CD4-positive, alpha-beta T cell treated with Interferon gamma for 1 hour (primary cell): ENCODE data around the gene SARDH.
"Not testable (repeated sequence)": the region's sequence is repeated elsewhere in the genome, so short reads cannot be mapped to it uniquely, and the experiment has no call there.

Experiments
- DNase-seq: peaks from one replicate; pipeline ENCODE4 v3.0.0-alpha.2; 2020

The SARDH gene

GRCh38 chr9:133641861-133642595, 96.1 kb downstream of the SARDH start:
- no peak for DNase-seq

DNA sequence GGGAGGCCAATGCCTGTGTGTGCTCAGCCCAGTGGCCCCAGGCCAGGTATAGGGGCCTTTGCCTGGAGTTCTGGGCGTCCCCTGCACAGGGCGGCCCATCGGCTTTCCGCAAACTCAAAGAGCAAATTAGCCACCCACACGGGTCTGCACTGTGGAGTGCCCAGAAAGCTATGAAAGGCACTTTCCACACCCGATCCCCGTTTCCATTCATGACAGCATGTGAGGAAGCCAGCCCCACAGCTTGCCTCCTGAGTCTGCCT, 96.8 kb downstream of the SARDH start:
- no peak for DNase-seq

DNA sequence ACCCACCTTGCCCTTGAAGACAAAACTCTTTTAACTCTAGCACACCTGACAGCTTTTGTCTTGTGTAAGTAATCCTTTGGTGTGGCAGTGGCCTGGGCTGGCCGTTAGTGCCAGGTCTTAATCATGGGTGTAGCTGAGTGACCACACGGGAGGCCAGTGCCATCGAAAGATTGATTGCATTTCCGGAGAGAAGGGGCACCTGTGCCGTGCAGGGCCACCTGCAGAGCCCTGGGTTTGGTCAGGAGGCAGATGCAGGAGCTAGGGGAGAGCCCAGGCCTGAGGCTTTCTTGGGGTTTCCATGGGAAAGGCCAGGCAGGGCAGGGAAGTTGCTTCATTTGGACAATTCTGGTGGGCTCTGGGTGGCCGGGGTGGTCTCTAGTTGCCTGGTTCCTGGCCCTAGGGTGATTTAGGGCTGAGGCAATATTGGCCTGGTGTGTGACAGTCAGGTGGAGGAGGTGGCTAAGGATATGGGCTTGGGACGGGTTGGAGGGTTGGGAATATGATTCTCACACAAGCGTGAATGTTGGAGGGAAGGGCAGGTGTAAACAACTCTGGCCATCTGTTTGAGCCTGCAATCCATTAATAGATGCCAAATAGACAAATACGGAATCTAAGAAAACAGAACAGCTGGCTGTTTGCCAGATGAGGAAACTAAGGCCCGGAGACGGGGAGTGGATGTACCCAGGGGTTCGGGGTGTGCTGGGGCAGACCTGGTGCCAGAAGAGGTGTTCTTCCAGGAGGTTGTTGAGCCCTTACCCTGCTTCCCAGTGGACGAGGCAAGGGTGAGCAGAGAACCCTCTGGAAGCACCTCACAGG, 97.4 kb downstream of the SARDH start:
- no peak for DNase-seq

DNA sequence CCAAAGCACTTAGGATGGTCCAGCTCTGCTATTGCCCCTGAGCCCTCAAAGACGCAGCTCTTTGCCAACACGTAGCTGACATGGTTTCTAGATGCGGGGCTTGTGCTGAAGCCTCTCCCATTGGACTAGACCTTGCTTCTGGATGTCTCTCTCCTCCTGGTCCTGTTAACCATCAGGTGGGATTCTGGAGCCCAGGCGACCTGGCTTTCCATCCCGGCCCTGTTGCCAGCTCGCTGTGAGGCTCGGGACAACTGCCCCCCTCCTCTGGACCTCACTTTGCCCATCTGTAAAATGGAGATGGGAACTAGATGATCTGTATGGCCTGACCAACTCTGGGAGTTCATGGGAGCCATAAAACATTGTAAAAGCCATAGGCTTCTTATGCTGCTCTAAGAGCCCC, 98.0 kb downstream of the SARDH start:
- DNase-seq, result no peak

- DNase-seq, result no peak
Observed at GRCh38 chr9:133639613-133640012, 98.5 kb downstream of the SARDH start.

DNA sequence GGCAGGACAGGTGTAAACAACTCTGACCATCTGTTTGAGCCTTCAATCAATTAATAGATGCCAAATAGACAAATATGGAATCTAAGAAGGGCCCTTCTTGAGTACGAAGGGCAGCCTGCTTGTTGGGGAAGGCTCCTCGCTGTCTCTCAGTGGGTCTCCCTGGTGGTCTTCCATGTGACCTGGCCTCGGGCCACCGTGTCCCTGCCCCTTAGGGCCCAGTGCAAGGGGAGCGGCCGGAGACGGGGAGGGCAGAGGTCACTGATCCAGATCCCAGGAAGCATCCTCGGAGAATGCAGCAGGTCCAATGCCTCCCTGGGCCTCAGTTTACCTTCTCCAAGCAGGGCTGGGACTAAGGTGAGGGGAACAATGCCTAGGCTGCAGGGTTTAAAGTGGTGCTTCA, 99.4 kb downstream of the SARDH start:
- no peak for DNase-seq

- DNase-seq, result no peak
Observed at GRCh38 chr9:133638076-133638475, 100.1 kb downstream of the SARDH start.

DNA sequence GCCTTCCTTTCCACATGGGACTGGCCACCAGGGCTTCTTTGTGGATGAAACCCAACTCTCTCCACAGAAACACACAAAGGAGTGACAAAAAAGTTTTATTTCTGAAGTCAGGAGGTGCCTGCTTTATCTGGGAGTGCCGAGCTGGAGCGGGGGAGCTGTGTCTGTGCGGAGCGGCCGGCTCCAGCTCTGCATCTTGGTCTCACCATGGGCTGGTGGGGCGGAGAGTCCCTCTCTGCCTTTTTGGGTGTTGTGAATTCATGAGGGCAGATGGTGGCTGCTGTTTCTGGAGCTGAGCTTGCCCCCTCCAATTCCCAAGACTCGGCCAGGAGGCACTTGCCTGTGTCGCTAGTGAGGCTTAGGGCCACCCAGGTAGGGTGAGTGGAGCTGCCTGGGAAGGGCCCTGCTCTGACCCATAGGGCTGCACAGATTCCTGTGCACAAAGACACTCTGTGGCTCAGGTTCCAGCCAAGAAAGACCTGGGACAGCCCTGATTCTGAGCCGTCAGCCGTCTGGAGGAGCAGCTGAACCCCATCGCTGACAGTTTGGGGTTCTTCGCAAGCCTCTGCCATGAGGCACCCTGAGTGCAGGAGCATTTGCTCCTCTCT, 100.6 kb downstream of the SARDH start:
- no peak for DNase-seq

- DNase-seq, result no peak
Observed at GRCh38 chr9:133636902-133637301, 101.2 kb downstream of the SARDH start.

DNA sequence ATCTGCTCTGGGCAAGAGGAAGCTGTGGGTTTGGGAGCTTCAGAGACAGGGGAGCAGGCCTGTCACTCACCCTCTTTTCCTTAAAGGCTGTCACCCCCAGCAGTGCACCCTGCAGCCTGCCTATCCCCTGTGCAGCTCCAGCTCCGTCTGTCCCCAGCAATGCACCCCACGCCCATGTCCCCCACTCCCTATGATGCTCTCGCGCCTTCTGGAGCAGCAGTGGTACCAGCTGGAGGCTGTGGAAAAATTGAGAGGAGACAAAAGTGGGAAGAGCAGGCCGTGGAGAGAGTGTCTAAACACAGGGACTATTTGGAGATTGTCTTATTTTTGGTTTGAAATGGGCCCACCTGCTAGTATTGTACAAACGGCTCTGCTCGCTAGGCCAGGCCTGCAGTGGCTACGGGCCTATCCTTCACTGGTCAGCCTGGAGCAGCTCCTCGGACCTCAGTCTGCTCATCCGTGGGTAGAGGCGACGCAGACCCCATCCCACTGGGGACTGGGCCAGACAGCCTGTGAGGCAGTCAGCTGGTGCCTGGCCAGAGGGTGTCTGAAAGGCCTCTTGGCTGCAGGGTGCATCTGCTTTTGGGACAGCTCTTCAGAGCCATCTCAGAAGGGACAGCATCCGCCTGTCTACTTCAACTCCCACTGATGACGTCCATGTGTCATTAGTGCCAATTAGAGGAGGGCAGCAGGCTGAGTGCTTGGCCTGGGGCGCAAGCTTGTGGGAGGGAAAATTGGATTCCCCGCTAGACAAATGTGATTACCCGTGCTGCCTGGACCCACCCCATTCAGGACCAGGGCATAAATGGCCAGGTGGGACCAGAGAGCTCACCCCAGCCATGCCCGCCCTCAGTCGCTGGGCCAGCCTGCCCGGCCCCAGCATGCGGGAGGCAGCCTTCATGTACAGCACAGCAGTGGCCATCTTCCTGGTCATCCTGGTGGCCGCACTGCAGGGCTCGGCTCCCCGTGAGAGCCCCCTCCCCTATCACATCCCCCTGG, 102.3 kb downstream of the SARDH start, which contains the start of gene DBH:
TSS of gene DBH (plus strand) at position 831 of the 999 bp plus-strand sequence. CDS start at position 840, 9 bp downstream.
- DNase-seq, result no peak

DNA sequence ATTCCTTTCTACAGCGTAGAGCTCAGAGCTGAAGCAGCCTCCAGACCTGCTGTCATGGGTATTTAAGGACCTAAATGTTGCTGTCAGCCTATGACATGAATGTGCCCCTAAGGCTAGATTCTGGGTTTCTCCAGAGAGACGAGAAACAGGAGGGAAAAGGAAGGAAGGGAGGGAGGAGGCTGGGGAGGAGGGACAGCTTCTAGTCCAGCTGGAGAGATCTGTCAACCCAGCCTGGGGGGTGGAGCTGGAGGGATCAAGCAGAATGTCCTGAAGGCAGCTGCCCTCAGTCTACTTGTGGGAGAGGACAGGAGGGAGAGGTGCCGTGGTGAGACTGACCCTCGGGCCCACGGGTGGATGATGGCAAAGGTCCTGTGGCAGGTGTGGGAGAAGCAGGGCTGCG, 103.1 kb downstream of the SARDH start:
- DNase-seq, result no peak

DNA sequence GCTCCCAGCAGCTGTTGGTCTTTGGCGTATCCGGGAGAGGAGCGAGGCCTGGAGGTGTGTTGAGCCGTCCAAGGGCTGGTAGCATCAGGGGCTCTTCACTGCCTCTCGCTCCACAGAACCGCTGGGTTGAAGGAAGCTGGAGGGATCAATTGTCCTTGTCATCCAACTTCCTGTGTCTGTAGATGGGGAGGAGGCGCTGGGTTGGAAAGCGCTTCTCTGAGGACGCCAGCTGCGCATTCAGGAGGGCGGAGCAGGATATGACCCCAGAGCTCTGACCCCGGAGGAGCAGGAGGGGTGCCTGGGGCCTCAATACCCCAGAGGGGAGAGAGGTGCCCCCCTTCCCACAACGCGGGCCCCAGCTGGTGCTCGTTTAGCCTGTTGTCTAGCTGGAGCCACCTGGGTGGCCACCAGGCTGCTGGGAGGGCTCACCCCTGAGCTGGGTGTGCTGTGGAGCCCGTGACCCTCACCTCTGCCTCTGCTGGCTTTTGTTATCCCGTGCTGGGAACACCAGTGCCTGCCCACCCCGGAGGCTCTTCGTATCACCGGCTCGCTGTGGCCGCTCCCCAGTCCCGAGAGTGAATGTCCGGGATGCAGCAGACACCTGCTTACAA, 104.0 kb downstream of the SARDH start:
- DNase-seq, result no peak

DNA sequence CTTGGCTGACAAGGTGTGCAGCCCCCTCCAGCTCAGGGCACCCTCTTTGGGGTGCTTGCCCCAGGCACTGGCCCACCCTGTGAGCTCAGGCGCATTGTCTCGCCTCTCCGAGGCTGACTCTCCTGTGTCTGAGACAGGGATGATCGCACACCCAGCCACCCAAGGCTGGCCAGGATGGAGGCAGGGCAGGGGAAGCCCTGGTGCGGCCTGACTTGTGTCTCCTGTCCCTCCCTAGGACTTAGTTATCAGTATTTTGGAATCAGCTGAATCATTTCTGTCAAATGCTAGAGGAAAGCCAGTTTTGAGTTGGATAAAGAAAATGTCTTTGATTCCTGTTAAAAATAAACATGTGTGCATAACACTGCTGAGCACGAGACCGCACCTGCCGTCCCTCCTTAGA, 104.5 kb downstream of the SARDH start:
- DNase-seq, result no peak

GRCh38 chr9:133632806-133633680, 105.1 kb downstream of the SARDH start:
- DNase-seq, result no peak

DNA sequence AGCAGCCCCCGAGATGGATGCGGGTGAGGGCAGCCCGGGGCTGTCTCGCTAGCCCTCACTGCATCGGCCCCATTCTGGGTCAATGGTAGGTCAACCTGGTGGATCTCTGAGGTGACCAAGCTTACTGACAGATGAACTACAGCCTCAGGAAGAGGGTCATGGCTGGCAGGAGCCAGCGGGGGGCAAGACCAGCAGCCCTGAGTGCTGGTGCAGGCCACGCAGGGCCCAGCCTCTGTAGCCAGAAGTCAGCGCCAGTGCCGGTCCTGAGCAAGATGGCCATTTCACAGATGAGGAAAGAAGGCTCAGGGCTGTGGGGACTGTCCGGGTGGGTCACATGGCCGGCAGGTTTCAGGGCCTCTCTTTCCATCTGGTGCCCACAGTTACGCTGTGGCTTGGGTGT, 107.0 kb downstream of the SARDH start:
- DNase-seq, result no peak

- no peak for DNase-seq
Observed at GRCh38 chr9:133629221-133630110, 108.7 kb downstream of the SARDH start.

- DNase-seq, result no peak
Observed at GRCh38 chr9:133628766-133629165, 109.4 kb downstream of the SARDH start.

- no peak for DNase-seq
Observed at GRCh38 chr9:133627341-133627740, 110.8 kb downstream of the SARDH start.

GRCh38 chr9:133626008-133626407, 112.1 kb downstream of the SARDH start:
- DNase-seq, result not testable (repeated sequence)

DNA sequence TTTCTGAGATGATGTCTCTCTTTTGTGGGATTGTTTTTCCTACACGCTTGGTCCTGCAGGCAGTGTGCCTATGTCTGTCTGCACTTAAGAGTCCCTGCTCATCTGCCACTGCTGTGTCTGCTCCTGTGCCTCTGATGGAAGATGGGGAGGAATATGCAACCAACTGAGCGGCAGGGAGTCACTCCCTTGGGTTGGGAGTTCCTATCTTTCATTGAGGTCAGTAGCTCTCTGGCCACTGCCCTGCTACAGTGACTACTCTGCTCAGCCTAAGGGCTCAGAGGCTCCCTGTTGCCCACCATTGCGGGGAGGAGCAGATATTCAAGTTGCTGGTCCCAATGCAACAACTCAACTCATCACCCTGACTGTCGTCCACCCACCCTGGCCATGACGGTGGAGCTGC, 115.6 kb downstream of the SARDH start:
- no peak for DNase-seq
